KG1 (cell line): ENCODE results near the gene PCF11.
"Not testable (repeated sequence)": the region's sequence is repeated elsewhere in the genome, so short reads cannot be mapped to it uniquely, and the experiment has no call there.

Experiments
- DNase-seq: peaks from one replicate; lab custom pipeline; 2025; lab: John Stamatoyannopoulos, UW

Gene PCF11

DNA sequence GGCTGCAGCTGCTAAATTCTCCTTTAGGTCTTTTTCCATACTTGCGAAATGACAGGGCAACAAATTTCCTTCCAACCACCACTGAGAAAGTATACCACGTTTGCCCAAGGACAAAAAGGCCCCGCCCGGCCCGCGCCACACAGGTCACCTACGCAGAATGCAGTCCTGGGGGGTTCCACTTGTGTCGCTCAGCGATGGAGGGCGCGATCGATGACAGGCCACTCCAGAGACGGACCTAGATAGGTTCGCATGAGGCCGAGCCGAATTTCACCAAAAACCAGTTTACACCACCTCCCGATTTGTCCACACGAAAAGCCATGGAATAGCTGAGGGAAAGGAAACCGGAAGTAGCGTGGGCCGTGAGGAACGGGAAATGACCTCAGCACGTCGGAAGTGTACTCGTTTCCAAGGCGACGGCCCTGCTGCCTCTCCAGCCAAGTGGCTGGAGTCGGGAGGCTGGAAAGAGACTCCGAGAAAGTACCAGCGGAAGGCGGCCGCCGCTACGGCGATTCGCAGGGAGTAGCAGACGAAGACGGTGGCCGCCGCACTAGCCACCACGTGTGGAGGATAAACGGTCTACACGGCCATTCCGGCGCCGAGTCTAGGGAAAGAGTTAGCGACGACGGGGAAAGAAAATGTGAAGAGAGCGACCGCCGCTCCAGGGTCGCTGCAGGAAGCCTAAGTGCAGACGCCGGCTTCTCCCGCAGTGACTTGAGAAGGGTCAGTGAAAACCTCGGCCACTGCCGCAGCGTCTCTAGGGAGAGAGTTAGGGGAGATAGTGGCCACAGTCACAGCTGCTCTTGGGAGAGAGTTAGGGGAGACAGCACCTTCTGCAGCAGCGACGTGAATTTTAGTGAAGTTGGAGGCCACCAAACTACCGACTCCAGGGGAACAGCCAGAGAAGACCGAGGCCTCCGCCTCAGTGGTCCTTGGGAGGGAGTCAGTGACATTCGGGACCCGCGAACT lies 36.7 kb downstream of the PCF11 start, which contains the start of gene ANKRD42:
Gene ANKRD42, plus strand, starts transcription at position 398 of the 966 bp plus-strand sequence. CDS start 959 bp downstream, outside the sequence.
- DNase-seq, result peak; percentile 97

DNA sequence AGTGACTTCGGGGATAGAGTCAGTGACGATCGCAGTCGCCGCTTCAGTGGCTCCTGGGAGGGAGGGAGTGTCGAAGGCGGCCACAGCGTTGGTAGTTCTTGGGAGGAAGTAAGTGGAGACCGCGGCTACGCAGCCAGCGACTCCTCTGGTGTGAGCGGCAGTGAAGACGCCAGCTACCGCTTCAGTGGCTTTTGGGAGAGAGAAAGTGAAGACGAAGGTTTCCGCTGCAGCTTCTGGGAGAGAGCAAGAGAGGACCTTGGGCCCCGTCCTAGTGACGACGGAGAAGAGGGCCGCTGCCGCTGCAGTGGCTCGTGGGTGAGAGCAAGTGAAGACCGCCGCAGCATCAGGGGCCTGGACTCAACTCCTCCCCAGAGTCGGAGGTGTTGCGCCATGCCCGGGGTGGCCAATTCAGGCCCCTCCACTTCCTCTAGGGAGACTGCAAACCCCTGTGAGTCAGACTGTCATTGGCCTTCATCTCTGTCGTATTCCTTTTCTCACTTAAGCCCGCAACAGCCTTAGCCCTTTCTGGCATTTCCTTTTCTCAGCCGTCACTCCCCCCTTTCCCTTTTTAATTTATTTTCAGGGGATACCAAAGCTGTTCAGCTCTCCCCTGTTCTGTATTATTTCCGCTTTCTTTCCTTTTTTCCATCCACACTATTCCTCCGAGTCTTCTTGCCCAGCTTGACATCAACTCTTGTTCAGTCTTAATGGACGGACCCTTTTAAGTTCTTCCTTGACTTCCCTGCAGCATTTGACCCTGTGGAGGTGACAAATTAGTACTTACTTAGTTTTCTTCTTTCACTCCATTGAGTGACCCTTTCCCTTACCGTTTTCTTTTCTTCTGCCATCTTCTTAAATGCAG lies 37.6 kb downstream of the PCF11 start:
- peak; percentile 88 for DNase-seq

DNA sequence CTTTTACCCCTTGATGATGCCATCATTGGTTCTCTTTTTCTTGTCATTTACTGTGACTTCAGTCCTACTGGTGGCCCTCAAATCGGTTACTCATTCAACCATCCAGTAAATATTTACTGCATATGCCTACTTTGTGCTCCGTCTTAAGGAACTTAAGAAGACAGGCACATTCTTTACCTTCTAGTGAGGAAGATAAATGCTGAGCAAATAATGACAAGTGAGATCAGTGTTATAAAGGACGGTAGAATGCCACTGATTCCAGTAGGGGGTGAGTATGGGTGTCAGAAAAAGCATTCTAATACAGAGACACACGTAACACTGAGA lies 38.2 kb downstream of the PCF11 start:
- peak; percentile 40 for DNase-seq

DNA sequence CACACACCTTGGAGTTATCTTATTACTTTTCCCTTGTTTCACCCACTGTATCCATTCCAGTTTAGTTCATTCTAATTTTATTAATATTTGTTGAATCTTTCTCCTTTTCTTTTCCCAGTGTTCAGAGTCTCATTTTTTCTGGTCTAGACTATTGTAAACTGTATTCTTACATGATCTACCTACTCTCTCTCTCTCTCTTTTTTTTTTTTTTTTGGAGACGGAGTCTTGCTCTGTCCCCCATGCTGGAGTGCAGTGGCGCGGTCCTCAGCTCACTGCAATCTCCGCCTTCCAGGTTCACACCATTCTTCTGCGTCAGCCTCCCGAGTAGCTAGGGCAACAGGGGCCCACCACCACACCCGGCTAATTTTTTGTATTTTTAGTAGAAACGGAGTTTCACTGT lies 38.7 kb downstream of the PCF11 start:
- no peak for DNase-seq

DNA sequence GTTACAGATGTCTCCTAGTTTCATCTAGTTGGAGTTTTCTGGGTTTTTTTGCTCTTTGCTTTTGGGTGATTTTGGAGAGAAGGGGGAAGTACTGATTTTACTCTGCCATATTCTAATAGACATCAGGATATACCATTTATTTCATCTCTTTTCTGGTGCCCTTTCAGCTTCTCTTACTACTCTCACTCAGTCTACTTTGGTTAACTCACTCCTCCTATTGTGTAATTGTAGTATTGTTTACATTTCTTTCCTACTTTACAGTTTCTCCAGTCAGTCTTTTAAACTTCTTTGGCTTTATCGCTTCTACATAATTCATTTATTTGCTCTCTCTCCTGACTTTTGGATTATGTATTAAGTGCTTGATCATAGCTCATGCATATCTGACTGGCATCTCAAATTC lies 43.1 kb downstream of the PCF11 start:
- DNase-seq, result no peak

DNA sequence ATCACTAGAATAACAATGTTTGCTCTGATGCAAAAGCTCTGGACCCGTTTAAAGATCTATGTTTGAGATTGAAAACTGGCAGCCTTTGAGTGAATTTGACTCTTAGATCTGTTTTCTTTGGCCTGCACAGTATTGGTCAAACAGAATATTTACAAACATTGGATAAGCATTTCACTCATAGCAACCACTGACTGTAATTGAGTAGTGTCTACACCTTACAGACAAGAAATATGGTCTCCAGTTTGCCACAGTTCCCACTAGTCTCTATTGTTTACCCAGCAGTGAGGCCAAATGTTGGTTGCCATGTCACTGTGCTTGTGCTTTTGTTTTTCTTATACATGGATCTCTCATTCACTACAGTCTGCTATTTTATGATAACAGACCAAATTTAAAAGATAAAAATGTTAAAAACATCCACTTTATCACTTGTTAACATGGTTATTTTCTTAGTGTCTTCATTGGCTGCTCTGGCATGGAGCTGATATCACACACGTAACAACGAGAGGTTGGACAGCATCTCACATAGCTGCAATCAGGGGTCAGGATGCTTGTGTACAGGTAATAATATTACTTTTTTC lies 48.8 kb downstream of the PCF11 start:
- no peak for DNase-seq

DNA sequence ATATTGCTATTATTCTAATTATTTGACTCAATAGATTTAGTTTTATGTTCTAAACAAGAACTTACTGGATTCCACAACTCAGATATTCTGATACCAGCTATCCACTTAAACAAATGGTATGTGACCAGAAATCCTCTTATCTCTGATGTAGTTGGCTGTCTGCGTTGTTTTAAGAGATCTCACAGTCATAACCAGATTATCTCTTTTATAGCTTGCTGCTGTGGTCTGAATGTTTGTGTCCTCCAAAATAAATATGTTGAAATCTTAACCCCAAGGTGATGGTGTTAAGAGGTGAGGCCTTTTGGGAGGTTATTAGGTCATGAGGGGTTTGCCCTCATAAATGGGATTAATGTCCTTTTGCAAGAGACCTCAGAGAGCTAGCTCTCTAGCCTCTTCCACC lies 49.3 kb downstream of the PCF11 start:
- DNase-seq, result no peak

DNA sequence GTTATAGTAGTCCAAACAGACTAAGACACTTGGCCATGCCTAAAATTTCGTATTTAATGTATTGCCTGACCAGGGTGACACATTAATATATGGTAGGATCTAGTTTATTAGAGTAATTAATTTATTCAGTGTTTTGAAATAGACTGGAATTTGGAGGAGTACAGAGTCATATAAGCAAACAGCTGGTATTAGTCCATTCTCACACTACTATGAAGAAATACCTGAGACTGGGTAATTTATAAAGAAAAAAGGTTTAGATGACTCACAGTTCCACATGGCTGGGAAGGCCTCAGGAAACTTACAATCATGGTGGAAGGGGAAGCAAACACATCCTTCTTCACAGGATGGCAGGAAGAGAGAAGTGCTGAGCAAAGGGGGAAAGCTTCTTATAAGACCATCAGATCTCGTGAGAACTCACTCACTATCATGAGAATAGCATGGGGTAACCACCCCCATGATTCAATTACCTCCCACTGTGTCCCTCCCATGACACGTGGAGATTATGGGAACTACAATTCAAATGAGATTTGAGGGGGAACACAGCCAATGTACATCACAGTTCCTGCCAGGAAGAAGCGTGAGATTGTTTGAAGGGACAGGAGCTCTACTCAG lies 49.9 kb downstream of the PCF11 start:
- not testable (repeated sequence) for DNase-seq

DNA sequence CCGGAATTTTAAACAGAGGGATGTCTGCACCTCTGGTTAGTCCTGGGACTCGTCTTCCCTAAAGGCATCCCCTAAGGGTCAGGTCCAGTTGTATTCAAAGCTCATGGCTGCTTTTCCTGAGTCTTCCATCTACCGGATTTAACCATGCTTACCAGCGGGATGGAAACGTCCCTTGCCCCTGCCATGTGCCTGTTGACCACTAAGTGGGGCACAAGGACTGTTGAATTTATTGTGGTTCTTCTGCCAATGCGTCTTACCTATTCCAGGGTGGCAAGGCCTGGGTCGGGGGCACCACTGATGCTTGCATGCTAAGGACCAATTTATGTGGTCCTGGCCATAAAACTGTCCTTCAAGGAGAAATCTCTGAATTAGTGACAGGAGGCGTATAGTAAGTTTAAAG lies 62.2 kb downstream of the PCF11 start:
- DNase-seq, result no peak

DNA sequence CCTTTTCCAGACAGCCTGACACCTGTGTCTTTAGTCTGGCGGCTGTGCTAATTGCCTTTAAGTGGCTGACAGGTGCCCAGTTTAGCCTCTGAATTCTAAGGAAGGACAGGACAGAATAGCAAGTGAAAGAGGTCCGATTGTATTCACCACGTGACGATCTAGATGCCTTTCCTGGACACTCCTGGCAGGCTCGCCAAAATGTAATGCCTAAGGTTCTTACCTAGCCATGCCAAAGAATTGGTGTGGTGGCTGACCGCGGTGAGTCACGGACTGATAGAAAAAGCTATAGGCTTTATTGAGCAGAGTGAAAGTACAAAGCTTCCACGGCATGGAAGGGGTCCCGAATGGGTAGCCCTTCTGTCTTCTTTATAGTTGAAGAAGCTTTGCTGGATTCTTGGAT lies 63.3 kb downstream of the PCF11 start:
- DNase-seq, result no peak

DNA sequence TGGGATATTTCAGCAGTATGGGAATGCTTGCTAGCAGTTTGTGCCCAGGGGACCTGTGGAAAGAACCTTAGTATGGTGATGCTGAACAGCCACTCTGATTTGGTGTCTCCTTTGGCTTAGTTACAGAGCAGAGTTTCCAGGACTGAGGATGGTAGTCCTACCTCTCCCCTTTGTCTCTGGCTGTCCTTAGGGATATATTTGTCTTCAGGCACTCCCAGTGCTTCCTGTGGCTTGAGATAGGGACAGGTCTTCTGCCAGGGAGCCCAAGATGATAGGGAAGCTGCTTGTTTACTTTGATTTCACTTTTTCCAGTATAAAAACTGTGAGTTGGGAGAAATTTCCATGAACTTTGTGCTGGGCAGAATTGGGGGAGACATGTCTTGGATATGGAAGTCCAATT lies 64.8 kb downstream of the PCF11 start:
- no peak for DNase-seq

DNA sequence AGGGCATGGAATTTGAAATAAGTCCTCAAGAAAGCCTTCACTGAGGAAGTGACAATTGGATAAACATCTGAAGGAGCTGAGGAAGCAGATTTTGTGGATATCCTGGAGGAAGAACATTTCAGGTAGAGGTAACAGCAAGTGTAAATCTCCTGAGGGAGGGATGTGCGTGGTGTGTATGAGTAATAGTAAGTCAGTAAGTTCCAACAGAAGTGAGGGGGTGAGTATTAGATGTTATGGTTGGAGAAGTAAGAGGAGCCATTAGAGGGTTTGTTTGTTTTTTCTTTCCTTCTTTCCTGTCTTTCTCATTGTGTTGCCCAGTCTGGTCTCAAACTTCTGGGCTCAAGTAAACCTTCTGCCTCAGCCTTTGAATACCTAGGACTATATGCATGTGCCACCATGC lies 65.6 kb downstream of the PCF11 start:
- DNase-seq, result no peak

DNA sequence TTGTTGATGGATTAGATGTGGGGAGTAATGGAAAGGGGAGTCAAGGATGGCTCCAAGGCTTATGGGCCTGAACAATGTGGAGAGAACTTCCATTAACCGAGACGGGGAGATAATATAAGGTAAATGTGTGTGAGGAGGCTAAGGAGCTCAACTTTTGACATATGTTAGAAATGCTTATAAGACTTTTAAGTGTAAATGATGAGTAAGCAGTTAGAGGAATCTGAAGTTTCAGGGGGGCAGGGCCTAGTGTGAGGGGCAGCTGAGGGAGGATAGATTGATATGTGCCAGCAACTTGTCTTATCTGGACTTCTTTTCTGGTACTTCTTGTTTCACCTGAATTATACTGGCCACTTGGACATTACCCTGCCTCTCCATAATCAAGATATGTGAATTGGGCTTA lies 66.5 kb downstream of the PCF11 start:
- no peak for DNase-seq

DNA sequence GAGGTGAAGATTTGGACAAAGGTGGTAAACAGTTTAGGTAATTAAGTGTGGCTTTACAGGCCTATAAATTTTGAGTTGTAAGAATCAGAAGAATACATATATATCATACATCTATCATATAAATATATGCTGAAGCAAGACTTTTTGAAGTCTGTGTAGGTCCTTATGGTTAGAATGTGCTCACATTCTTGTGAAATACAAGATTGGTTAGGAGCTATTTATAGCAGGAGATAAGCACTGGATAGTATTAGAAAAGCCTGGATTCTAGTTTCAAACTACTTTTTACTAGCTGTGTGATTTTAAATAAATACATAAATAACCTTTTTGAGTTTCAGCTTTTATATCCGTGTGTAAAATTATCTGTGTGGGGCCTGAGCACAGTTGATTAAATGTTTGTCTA lies 78.9 kb downstream of the PCF11 start:
- no peak for DNase-seq
